Left renal pelvis (tissue), 4 donors: ENCODE results near the gene LILRA2. TPM values are rescaled to one million over a fixed set of nuclear protein-coding genes. Genes with fewer than 3 reads are reported as not detected.
"Not testable (repeated sequence)": the region's sequence is repeated elsewhere in the genome, so short reads cannot be mapped to it uniquely, and the experiment has no call there.

Experiments used
- DNase-seq, 4 donors: peaks; one replicate each; pipeline ENCODE4 v3.0.0-alpha.2; 2013; ENCODE audit warnings: low read depth in 4 of 4, low spot score in 3 of 4
- polyA plus RNA-seq, 4 donors: library from polyadenylated mRNA; unstranded; fragments of 120-200 nt; gene quantifications; one replicate each; pipeline ENCODE4 v1.2.1, GENCODE V29; 2013; ENCODE audit not compliant: insufficient read length in 4 of 4

The LILRA2 gene
- polyA plus RNA-seq: 1 to 10 TPM in 2 of 4 donors, under 1 TPM in 2; 0.79 to 2.2 (median 1.1) TPM

DNA sequence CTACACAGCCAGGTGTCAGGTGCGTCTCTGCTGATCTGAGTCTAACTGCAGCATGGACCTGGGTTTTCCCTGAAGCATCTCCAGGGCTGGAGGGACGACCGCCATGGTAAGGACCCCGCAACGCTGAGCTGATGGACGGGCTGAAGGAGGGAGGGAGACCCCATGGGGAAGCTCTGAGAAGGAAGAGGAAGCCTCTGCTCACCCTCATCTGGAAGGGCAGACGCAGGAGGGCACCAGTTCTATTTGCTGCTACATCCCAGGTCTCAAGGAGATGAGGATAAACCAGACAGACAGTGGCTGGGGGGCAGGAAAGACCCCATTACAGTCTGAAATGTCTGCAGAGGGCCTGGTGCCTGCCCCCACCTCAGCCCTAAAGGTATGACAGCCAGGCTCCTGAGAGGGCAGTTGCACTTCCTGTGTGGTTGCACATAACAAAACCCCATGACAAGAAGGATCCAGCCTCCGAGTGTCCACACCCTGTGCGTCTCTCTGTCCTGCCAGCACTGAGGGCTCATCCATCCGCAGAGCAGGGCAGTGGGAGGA, at the start of gene LILRA2:
TSS of gene LILRA2 (plus strand) at position 461 of the 543 bp plus-strand sequence. CDS start 89 bp downstream, outside the sequence.
- DNase-seq: no peak

DNA sequence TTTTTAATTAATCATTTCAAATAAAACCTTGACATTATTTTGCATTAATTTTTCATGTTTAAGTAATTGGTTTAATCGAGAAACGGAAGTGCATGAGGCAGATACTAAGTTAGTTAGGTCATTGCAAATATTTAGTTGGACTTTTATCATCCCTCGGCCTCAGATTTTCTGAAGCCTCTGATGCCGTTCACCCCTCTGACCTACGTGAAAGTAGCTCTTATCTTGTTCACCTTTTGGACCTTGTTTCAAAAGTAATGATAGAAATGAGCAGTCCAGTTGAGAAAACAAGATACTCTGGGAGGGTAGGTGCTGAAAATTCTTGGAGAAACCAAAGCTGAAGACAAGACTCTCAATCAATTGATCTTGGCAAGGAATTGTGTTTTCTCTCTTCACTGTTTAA, 48.0 kb upstream of the LILRA2 start:
- no peak for DNase-seq

DNA sequence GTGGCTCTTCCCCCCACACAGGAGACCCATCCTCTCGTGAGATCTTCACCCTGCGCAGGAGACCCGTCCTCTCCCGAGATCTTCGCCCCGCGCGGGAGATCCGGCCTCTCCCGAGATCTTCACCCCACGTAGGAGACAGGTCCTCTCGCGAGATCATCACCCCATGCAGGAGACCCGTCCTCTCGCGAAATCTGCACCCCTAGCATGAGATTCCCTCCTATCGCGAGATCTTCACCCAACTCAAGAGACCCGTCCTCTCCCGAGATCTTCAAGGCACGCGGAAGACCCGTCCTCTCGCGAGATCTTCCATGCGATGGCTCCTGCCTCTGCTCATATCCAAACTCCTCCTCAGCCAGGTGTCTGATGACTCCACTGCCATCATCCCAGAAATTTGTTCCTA, 46.6 kb upstream of the LILRA2 start:
- no peak for DNase-seq

DNA sequence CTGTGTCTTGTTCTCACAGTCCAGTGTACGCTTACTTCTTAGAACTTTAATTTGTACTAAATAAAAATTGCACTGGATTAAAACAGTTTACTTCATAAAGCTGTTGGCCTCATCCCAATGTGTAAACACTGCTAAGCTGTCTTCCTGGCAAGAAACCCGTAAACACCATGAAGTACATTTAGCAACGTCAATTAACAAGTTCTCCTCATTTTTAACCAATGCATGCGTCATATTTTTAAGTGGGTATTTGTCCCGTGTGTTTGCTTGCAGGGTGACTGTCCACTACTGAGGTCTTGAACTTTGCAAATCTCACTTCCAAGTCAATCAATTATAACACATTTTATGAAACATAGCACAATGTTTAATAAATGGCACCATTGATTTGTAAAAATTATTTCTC, 42.7 kb upstream of the LILRA2 start:
- no peak for DNase-seq

DNA sequence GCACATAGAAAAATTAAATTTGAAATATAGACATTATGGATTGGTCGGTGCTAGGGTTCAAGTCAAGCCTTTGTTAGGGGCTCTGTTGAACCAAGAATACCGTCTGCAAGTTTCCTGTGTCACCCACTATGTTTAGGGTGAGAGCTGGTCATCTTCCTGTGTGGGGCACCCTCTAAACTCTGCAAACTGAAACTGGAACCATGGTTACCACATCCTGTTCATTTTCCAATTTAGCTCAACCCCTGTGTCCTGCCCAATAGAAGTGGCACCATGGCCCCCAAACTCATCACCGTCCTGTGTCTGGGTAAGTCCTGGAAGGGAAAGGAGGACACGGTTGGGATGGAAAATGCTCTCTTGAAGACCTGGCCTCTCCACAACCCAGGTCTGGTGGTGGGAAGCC, 41.1 kb upstream of the LILRA2 start:
- no peak for DNase-seq

DNA sequence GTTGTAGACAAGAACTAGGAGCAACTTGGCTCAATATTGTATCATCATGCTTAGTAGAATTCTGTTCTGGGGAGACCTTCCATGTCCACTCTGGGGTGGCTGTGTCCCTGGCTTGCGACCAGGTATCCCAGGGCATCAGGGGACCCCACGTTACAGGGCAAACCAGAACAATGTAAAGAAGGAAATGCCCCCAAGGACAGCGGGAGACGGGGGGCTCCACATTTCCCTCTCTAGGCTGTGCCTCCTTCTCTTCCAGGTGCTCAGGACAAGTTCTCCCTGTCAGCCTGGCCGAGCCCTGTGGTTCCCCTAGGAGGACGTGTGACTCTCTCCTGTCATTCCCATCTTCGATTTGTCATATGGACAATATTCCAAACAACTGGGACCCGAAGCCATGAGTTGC, 40.1 kb upstream of the LILRA2 start:
- no peak for DNase-seq

DNA sequence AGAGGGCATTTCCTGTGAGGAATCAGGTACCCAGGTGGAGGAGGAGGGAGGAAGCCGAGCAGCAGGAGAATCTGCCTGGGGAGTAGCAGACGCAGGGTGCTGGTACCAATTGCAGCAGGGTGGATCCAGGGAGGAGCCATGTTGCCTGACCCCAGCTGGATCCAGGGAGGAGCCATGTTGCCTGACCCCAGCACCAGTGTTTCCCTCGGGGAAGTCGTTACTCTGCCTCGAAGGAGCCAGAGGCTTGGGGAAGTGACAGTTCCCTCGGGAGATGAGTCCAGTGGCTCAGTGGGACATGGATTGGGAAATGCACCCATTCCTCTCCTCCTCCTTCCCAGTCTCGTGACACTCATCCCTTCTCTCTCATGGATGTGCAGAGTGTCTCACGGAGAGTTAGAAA, 39.4 kb upstream of the LILRA2 start:
- no peak for DNase-seq

DNA sequence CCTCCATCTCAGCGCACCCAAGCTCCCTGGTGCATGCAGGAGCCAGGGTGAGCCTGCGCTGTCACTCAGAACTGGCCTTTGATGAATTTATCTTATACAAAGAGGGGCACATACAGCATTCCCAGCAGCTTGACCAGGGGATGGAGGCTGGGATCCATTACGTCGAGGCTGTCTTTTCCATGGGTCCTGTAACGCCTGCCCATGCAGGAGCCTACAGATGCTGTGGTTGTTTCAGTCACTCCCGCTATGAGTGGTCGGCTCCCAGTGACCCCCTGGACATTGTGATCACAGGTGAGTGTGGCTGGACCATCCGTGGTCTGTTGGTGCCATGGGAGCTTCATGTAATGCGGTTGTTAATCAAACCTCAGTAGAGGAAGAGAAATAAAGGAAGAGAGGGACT, 38.0 kb upstream of the LILRA2 start:
- no peak for DNase-seq

DNA sequence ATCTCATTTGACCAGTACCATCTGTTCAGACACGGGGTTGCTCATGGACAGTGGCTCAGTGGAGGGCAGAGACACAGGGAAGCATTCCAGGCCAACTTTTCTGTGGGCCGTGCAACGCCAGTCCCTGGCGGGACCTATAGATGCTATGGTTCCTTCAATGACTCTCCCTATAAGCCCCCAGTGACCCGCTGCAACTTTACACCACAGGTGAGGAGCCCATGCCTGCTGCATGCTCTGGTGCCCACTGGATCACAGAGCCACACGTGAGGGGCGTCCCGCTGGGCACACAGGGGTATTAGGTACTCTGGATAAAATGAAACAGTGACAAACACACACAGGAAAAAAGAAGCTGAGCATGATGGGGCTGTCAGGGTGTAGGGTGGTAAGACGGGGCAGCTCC, 36.6 kb upstream of the LILRA2 start:
- DNase-seq: no peak

DNA sequence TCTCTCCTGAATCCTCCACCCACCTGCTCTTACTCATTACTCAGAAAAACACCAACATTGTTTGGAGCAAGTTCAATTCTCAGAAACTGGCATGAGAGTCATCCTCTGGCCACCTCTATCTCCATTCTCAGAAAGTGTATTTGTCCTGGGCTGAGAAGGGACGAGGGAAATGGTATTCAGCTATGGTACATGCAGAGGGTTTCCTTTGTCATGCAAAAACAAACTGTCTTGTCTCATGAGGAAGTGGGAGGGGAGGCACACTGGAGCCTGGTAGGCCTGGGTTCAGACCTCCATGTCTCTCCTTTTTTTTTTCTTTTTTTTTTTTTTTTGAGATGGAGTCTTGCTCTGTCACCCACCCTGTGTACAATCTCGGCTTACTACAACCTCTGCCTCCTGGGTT, 31.9 kb upstream of the LILRA2 start:
- no peak for DNase-seq

DNA sequence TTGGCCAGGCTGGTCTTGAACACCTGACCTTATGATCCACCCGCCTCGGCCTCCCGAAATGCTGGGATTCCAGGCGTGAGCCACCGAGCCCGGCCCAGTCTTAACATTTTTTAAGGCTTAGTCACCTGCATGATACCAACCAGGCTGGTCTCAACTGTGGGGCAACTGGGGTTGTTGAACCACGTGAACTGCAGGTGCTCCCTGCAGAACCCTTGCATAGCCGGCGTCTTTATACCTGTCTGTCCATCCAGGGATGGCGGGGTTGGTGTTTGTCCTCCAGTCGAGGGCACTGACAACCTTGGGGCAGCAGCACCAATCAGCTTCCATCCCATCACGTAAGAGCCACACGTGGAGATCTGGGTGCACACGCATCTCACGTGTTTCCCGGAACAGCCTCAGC, 24.8 kb upstream of the LILRA2 start:
- DNase-seq: no peak

DNA sequence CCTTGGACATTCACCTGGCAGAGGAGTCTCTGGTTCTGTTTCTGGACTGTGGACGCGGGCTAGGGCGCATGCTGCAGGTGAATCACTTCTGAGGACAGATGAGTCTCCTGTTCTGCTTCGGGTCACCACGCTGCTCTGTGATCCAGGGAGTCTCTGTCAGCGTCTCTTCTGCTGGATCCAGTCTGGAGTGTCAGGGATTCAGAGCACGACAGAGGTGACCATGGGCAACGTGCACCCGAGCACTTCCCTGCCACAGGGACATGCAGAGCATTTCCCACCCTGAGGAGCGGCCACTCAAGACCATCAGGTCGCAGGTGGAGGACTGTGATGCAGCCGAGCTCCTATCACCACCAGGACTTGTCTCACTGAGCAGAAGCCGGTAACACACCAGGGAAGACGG, 24.4 kb upstream of the LILRA2 start:
- no peak for DNase-seq

DNA sequence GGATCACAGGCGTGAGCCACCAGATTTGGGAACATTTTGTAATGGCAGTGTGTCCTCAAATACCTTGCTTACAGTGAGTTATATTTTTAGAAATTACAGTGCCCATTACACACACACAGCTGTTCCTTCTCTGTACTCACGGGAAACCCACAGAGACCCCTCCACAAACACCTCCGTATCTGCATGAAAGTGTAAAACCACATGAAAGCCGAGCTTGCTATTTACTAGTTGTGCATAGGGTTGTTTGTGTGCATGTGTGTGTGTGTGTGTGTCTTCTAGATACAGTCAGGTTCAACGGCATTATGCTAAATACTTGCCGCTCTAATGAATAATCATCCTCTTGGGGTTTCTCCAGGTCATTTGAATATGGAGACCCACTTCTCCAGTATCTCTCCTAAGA, 22.3 kb upstream of the LILRA2 start:
- no peak for DNase-seq

DNA sequence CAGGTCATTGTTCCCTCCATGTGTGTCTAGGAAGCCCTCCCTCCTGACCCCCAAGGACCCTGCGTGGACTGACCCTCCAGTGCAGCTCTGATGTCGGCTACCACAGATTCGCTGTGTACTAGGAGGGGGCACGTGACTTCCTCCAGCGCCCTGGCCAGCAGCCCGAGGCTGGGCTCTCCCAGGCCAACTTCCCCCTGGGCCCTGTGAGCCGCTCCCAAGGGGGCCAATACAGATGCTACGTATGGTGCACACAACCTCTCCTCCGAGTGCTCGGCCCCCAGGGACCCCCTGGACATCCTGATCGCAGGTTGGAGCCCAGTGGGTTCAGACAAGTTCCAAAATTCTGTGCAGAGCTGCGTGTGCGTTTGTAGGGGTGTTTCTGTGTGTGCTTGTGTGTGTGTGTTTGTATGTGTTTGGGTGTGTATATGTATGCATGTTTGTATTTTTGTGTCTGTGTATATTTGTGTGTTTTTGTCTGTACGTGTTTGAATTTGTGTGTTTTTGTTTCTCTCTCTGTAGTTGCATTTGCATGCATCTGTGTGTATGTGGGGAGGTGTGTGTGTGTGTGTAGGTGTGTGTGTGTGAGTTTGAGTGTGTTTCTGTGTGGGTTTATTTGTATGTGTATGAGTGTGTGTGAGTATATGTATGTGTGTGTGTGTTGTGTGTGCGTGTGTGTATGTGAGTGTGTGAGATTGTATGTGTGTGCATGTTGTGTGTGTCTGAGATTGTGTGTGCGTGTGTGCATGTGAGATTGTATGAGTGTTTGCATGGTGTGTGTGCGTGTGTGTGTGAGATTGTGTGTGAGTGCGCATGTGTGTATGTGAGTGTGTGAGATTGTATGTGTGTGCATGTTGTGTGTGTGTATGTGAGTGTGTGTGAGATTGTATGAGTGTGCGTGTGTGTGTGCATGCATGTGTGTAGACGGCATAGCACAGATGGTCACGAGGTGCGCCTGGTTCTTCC, 21.4 kb upstream of the LILRA2 start:
- no peak for DNase-seq

DNA sequence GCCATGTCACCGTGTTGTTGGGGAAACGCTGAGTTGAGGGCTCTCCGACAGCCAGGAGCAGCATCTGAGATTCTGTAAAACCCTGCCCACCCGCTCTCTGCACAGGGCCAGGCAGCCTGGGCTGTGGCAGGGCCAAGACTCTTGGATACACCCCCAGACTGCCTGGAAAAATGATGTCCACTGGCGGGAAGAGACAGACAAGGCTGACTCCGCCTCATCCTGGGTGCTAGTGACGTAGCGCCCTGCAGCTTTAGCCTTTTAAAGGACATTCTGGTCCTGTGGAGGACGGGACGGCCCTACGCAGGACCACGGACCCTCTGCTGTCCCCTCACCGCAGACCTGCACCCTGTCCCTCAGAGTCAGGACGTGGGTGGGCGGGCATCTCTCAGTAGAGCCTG, 20.7 kb upstream of the LILRA2 start:
- DNase-seq: no peak

DNA sequence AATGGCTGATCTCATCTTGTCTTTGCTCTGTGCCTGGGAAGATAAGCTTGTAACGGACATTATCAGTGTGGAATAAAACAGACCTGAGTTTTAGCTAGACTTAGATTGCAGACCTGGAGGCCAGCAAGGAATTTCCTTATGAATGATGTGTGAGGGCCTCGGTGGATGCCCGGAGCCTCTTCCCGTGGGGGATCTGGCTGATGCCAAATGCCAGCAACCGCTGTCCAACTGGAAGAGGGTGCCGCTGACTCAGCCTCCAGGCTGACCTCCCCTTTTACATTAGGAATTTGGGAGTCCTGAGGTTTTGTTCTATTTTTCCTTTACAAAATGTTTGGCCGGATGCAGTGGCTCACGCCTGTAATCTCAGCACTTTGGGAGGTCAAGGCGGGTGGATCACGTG, 19.6 kb upstream of the LILRA2 start:
- no peak for DNase-seq

DNA sequence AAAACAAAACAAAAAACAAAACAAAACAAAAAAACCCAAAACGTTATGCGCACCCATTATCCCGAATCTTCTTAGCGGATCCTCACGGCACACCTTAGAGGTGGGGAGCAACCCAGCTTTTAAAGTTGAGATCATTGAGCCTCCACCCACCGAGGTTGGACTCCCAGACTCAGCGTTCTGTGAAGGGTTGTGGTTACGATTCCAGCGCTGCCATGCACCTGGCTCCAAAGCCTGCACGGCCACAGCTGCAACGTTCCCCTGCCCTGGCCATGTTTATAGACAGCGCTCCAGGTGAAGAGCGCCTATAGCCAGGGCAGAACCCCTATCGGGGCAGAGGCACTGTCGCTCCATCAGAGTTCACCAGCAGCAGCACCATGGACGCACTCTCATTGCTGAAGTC, 18.7 kb upstream of the LILRA2 start:
- no peak for DNase-seq

DNA sequence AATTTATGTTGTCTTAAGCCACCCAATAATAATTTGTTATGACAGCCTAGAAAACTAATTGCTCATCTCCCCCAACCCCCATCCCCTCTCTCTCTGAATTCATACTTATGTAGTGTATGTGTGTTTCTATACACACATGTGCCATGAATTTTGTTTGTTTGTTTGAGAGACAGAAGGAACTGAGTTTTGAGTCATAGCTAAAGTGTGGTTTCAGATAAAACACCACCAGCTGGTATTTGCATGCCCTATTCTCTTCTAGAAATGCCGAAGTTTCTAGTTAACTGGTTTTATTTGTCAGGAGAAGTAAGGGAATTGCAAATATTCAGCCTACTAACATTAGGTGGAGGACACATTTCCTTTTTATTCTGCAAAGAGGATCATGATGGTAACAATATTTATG, 17.4 kb upstream of the LILRA2 start:
- DNase-seq: no peak

DNA sequence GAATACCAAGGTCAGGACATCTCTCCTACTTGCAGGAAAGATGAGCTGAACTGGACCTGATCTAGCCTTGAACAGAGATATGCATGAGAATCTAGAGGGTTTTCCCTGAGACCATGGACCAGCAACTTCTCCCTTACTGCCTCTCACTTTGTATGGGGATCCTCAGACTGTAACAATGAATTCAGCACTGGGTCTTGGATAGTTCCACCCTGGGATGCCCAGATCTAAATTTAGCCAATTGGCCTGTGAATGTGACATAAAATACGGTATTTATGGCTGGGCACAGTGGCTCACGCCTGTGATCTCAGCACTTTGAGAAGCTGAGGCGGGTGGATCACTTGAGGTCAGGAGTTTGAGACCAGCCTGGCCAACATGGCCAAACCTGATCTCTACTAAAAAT, 15.3 kb upstream of the LILRA2 start:
- DNase-seq: no peak

DNA sequence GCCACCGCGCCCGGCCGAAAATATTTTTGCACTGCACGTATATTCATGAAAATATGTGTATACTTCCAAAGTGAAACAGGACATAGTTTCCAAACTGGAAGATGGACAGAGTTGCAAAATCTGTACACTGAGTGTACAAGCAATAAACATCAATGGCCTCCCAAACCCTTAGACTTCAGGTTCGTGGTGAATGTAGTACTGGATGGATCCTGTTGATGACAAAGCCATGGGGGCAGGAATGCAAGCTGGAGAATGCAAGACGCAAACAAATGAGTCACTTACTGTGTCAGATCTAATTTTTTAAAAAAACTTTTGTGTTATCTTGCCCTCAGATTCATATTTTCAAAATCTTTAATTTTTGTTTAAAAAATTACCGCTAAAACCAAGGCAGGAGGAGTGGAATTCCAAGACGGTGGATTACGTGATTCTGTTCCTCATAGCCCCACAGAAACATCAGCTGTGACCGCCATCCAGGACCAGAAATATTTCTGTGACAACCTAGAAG, 12.7 kb upstream of the LILRA2 start:
- no peak for DNase-seq

DNA sequence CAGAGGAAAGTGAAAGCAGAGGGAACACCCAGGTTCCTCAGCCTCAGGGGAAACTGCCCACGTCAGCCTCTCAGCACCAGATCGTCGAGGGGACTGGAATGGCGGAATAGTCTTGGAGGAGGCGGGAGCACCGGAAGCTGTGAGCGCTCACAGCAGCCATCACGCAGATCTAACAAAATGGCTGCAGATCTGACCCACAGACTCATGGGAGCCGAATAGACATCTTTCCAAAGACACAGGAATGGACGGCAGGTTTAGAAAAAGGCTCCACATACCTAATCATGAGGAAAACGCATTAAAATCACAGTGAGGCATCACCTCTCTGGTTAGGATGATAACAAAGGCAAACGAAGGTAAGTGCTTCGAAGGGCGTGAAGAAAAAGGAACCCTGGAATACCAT, 11.8 kb upstream of the LILRA2 start:
- DNase-seq: no peak

DNA sequence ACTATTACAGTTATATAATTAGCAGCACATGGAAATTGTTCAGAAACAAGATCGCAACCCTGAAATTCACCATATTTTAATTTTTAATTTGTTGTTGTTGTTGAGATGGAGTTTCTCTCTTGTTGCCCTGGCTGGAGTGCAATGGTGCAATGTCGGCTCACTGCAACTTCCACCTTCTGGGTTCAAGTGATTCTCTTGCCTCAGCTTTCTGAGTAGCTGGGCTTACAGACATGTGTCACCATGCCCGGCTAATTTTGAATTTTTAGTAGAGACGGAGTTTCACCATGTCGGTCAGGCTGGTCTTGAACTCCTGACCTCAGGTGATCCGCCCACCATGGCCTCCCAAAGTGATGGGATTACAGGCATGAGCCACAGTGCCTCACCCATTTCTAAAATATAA, 10.4 kb upstream of the LILRA2 start:
- DNase-seq: not testable (repeated sequence)
